ENCODE results near the gene GKN2.
A peak's percentile ranks its signal among the peaks of the same experiment; 100 is the strongest.
"Not testable (repeated sequence)": the region's sequence is repeated elsewhere in the genome, so short reads cannot be mapped to it uniquely, and the experiment has no call there.

Gene GKN2

GRCh38 chr2:68959001-68959400 lies 6.3 kb upstream of the GKN2 start:
- DNase-seq: no peak

GRCh38 chr2:68955432-68955831 lies 2.7 kb upstream of the GKN2 start:
- DNase-seq: not testable (repeated sequence)

- DNase-seq: no peak
These were observed 794 bp downstream of the GKN2 start for GRCh38 chr2:68951899-68952298.

- peak; percentile 79 to 85 for DNase-seq
These were observed 4.0 kb downstream of the GKN2 start for GRCh38 chr2:68948710-68949109.

GRCh38 chr2:68946117-68946516 lies 6.6 kb downstream of the GKN2 start:
- DNase-seq: no peak

- DNase-seq: peak; percentile 21 to 87
These were observed 8.8 kb downstream of the GKN2 start for GRCh38 chr2:68943581-68944568.

- no peak for DNase-seq
These were observed 9.9 kb downstream of the GKN2 start for GRCh38 chr2:68942827-68943226.

GRCh38 chr2:68940369-68940768 lies 12.3 kb downstream of the GKN2 start:
- no peak for DNase-seq

GRCh38 chr2:68939962-68940361 lies 12.7 kb downstream of the GKN2 start:
- no peak for DNase-seq

- no peak for DNase-seq
These were observed 13.8 kb downstream of the GKN2 start for GRCh38 chr2:68938938-68939337.

GRCh38 chr2:68937346-68938055 lies 15.2 kb downstream of the GKN2 start:
- no peak for DNase-seq

GRCh38 chr2:68936889-68937288 lies 15.8 kb downstream of the GKN2 start:
- DNase-seq: no peak

- DNase-seq: no peak
These were observed 16.3 kb downstream of the GKN2 start for GRCh38 chr2:68936427-68936826.

- no peak for DNase-seq
These were observed 17.2 kb downstream of the GKN2 start for GRCh38 chr2:68935471-68935870.

- DNase-seq: no peak
These were observed 18.7 kb downstream of the GKN2 start for GRCh38 chr2:68934021-68934420.

GRCh38 chr2:68932402-68932801 lies 20.3 kb downstream of the GKN2 start:
- no peak for DNase-seq

GRCh38 chr2:68931799-68932198 lies 20.9 kb downstream of the GKN2 start:
- no peak for DNase-seq

- DNase-seq: no peak
These were observed 21.5 kb downstream of the GKN2 start for GRCh38 chr2:68931149-68931711.

- no peak for DNase-seq
These were observed 25.9 kb downstream of the GKN2 start for GRCh38 chr2:68926796-68927195.

GRCh38 chr2:68925295-68925896 lies 27.3 kb downstream of the GKN2 start:
- DNase-seq: peak in 1 of 2 donors; percentile 74

GRCh38 chr2:68921646-68922045 lies 31.0 kb downstream of the GKN2 start:
- DNase-seq: no peak

GRCh38 chr2:68920481-68921170 lies 32.1 kb downstream of the GKN2 start:
- no peak for DNase-seq

- no peak for DNase-seq
These were observed 34.2 kb downstream of the GKN2 start for GRCh38 chr2:68918497-68918896.
